GM12878 (cell line): ENCODE results near the gene MMP15. TPM values are rescaled to one million over a fixed set of nuclear protein-coding genes. Genes with fewer than 3 reads are reported as not detected.
A peak's percentile ranks its signal among the peaks of the same experiment; 100 is the strongest.

Source experiments
- CHD1 ChIP-seq: IDR thresholded peaks from 2 replicates; pipeline ENCODE4 v1.6.1; 2012; ENCODE audit warnings: low read depth, low read length, improper control_type of control experiment
- EGR1 ChIP-seq, 2 experiments: IDR thresholded peaks; 1 replicate in 1 of 2; 2 replicates in 1 of 2; pipeline ENCODE4 v1.6.1; 2011 to 2012; ENCODE audit warnings: low read depth in 2 of 2, low read length in 2 of 2, borderline replicate concordance in 1 of 2, mild to moderate bottlenecking in 1 of 2, moderate library complexity in 1 of 2
- EZH2 ChIP-seq: IDR thresholded peaks from 2 replicates; pipeline ENCODE4 v1.6.1; 2012; ENCODE audit warnings: low read depth, mild to moderate bottlenecking, control low read depth, inconsistent platforms, low read length, borderline replicate concordance; ENCODE audit not compliant: control insufficient read depth
- JUNB ChIP-seq: IDR thresholded peaks from 2 replicates; pipeline ENCODE4 v1.6.1; 2016; ENCODE audit warnings: antibody characterized with exemption, mild to moderate bottlenecking
- LARP7 ChIP-seq: fragments of 450-650 bp; IDR thresholded peaks from 2 replicates; pipeline ENCODE4 v1.6.1; 2017; ENCODE audit warnings: mild to moderate bottlenecking
- MXI1 ChIP-seq: fragments of 150-350 bp; IDR thresholded peaks from 2 replicates; pipeline ENCODE4 v1.6.1; 2011; ENCODE audit warnings: low read depth, mild to moderate bottlenecking, inconsistent platforms, low read length, improper control_type of control experiment
- MYB ChIP-seq: fragments of 150-350 bp; IDR thresholded peaks from 2 replicates; pipeline ENCODE4 v1.6.1; 2014; ENCODE audit warnings: mild to moderate bottlenecking, low read depth, low read length, borderline replicate concordance
- NR2C1 ChIP-seq: fragments of 450-650 bp; IDR thresholded peaks from 2 replicates; pipeline ENCODE4 v1.6.1; 2017; ENCODE audit warnings: antibody characterized with exemption, mild to moderate bottlenecking, moderate library complexity
- NR2C2 ChIP-seq: IDR thresholded peaks from 2 replicates; pipeline ENCODE4 v1.6.1; 2011; ENCODE audit warnings: borderline replicate concordance, low read depth; ENCODE audit not compliant: control insufficient read depth, insufficient read length
- PAX5 ChIP-seq: IDR thresholded peaks from 2 replicates; pipeline ENCODE4 v1.6.1; 2011; ENCODE audit warnings: low read depth, low read length, borderline replicate concordance
- PAX8 ChIP-seq: fragments of 450-650 bp; IDR thresholded peaks from 2 replicates; pipeline ENCODE4 v1.6.1; 2017; ENCODE audit warnings: mild to moderate bottlenecking, moderate library complexity
- POLR2A ChIP-seq: IDR thresholded peaks from 2 replicates; pipeline ENCODE4 v1.6.1; 2011; ENCODE audit warnings: low read depth, mild to moderate bottlenecking, low read length
- POLR2AphosphoS5 ChIP-seq: IDR thresholded peaks from 2 replicates; pipeline ENCODE4 v1.6.1; 2011; ENCODE audit warnings: mild to moderate bottlenecking, low read length, inconsistent platforms
- RELA ChIP-seq: fragments of 450-650 bp; IDR thresholded peaks from 2 replicates; pipeline ENCODE4 v1.8.0; 2014; ENCODE audit warnings: borderline replicate concordance; ENCODE audit not compliant: partially characterized antibody
- RFX5 ChIP-seq: IDR thresholded peaks from 2 replicates; pipeline ENCODE4 v1.6.1; 2011; ENCODE audit warnings: low read depth, low read length, improper control_type of control experiment
- RUNX3 ChIP-seq: IDR thresholded peaks from 2 replicates; pipeline ENCODE4 v1.6.1; 2012; ENCODE audit warnings: low read length, inconsistent platforms
- SIN3A ChIP-seq: IDR thresholded peaks from 2 replicates; pipeline ENCODE4 v1.6.1; 2012; ENCODE audit warnings: low read depth, low read length, improper control_type of control experiment
- STAT3 ChIP-seq: IDR thresholded peaks from 2 replicates; pipeline ENCODE4 v1.6.1; 2011; ENCODE audit warnings: low read depth, low read length, improper control_type of control experiment
- TARDBP ChIP-seq: IDR thresholded peaks from 2 replicates; pipeline ENCODE4 v1.6.1; 2016; ENCODE audit warnings: borderline replicate concordance
- YY1 ChIP-seq: IDR thresholded peaks from 2 replicates; pipeline ENCODE4 v1.6.1; 2011; ENCODE audit warnings: low read depth, mild to moderate bottlenecking, low read length
- ZZZ3 ChIP-seq: IDR thresholded peaks from 2 replicates; pipeline ENCODE4 v1.6.1; 2011; ENCODE audit warnings: low read depth; ENCODE audit not compliant: control insufficient read depth, insufficient read length
- polyA plus RNA-seq, 11 experiments: library from polyadenylated mRNA; depleted of rRNA in 4 of 11; unstranded in 6 of 11; stranded (reverse) in 5 of 11; fragments of >200 nt; fragmentation: Nextera tagmentation in 4 of 11; fragmentation: Illumina TruSeq in 1 of 11; extraction: Ambion mirVana in 4 of 11; extraction: Trizol in 1 of 11; gene quantifications; 1 replicate in 1 of 11; 2 replicates in 10 of 11; pipeline versions ENCODE4 v1.2.1 to v1.2.3, GENCODE V29; 2011 to 2016; ENCODE audit warnings: inconsistent platforms in 2 of 11, missing spikeins in 2 of 11, low read depth in 1 of 11
- total RNA-seq, 4 experiments: library from RNA; depleted of rRNA in 3 of 4; stranded (reverse); fragments of >200 nt in 3 of 4; fragmentation: Illumina TruSeq in 1 of 4; extraction: Trizol in 1 of 4; gene quantifications; 2 replicates each; pipeline versions ENCODE4 v1.2.1 to v1.2.3, GENCODE V29; 2013 to 2021
- TF ChIP-seq, protein P1 (sequence below): IDR thresholded peaks from 2 replicates; pipeline ENCODE4 v1.6.1; 2011; ENCODE audit warnings: low read depth, mild to moderate bottlenecking, low read length, moderate library complexity, borderline replicate concordance; ENCODE audit errors: extremely low read depth
- TF ChIP-seq, protein P2 (sequence below): IDR thresholded peaks from 2 replicates; pipeline ENCODE4 v1.6.1; 2011; ENCODE audit warnings: mild to moderate bottlenecking, low read depth, low read length, moderate library complexity; ENCODE audit not compliant: insufficient replicate concordance
- TF ChIP-seq, protein P3 (sequence below): fragments of 450-650 bp; formaldehyde crosslinking; IDR thresholded peaks from 2 replicates; pipeline ENCODE4 v1.5.0; 2022; ENCODE audit warnings: mild to moderate bottlenecking, missing genetic modification characterization
- TF ChIP-seq, protein P4 (sequence below): fragments of 450-650 bp; conservative IDR thresholded peaks from 2 replicates; pipeline ENCODE4 v1.6.1; 2017; ENCODE audit warnings: mild to moderate bottlenecking, moderate library complexity

MMP15 gene
- total and polyA plus RNA-seq, 10 of the 15 experiments (the other 5 are each of a cell fraction or from before 2014, with no cell fraction given), result 0.08 to 0.56 (median 0.10) TPM; not detected in 7

DNA sequence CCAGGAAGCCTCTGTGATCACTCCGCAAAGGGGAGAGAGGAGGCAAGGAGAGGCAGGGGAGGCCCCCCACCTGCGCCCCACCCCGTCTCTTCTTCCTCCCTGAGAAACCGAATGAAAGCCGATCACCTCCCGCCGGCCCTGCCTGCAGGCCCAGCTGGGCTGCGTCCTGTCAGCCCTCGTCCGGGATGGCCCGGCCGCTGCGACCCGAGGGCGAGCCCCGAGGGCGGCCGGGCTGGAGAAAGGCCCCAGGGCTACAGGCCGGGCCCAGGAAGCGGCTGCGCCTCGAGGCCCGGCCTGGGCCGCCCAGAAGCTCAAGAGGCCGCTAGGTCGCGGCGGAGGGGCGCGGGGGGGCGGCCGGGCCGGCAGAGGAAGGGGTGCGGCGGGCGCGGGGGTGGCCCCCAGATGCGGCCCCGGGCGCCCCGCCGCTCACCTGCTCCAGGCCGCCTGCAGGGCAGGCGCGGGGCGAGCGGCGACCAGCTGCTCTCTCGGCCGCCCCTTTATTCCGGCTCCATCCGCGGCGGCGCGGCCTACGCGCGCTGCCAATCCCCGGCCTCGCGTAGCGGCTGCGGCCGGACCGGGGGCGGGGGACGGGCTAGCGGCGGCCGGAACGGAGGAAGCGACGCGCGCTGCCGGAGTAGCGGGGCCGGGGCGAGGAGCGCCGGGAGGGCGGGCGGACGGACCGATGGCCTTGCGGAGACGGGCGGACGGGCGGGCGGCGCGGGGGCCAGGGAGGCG is 25.4 kb upstream of the MMP15 start, which contains the start of gene ZNF319 (continued):
- TF ChIP-seq ZZZ3 (no peak), CHD1 (0 out of 2 replicates have a peak, but pooled peaks have one; percentile 38), RELA (no peak), SIN3A (no peak), POLR2A (peak; percentile 16; the same call in 1 of the 2 replicates), YY1 (peak; percentile 65), JUNB (no peak), NR2C1 (no peak; the same call in 1 of the 2 replicates), LARP7 (peak; percentile 87), NR2C2 (no peak), PAX5 (no peak), PAX8 (no peak), EZH2 (no peak), TARDBP (no peak), EGR1 (IDR thresholded peaks at IDR 0.05; ENCODE audit: borderline replicate concordance in 1 of 2, low read depth in 2 of 2, low read length in 2 of 2) (peak in 1 of 2 experiments; percentile 10; a peak in 1 of 3 replicates), STAT3 (no peak), POLR2AphosphoS5 (no peak), MXI1 (no peak), RFX5 (no peak), MYB (no peak), RUNX3 (no peak)
- TF ChIP-seq, protein P1, sequence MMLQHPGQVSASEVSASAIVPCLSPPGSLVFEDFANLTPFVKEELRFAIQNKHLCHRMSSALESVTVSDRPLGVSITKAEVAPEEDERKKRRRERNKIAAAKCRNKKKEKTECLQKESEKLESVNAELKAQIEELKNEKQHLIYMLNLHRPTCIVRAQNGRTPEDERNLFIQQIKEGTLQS, result no peak
- TF ChIP-seq, protein P2, sequence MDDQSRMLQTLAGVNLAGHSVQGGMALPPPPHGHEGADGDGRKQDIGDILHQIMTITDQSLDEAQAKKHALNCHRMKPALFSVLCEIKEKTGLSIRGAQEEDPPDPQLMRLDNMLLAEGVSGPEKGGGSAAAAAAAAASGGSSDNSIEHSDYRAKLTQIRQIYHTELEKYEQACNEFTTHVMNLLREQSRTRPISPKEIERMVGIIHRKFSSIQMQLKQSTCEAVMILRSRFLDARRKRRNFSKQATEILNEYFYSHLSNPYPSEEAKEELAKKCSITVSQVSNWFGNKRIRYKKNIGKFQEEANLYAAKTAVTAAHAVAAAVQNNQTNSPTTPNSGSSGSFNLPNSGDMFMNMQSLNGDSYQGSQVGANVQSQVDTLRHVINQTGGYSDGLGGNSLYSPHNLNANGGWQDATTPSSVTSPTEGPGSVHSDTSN, result no peak
- TF ChIP-seq, protein P3, sequence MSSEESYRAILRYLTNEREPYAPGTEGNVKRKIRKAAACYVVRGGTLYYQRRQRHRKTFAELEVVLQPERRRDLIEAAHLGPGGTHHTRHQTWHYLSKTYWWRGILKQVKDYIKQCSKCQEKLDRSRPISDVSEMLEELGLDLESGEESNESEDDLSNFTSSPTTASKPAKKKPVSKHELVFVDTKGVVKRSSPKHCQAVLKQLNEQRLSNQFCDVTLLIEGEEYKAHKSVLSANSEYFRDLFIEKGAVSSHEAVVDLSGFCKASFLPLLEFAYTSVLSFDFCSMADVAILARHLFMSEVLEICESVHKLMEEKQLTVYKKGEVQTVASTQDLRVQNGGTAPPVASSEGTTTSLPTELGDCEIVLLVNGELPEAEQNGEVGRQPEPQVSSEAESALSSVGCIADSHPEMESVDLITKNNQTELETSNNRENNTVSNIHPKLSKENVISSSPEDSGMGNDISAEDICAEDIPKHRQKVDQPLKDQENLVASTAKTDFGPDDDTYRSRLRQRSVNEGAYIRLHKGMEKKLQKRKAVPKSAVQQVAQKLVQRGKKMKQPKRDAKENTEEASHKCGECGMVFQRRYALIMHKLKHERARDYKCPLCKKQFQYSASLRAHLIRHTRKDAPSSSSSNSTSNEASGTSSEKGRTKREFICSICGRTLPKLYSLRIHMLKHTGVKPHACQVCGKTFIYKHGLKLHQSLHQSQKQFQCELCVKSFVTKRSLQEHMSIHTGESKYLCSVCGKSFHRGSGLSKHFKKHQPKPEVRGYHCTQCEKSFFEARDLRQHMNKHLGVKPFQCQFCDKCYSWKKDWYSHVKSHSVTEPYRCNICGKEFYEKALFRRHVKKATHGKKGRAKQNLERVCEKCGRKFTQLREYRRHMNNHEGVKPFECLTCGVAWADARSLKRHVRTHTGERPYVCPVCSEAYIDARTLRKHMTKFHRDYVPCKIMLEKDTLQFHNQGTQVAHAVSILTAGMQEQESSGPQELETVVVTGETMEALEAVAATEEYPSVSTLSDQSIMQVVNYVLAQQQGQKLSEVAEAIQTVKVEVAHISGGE (CRISPR knock-in tag), result no peak
- TF ChIP-seq, protein P4, sequence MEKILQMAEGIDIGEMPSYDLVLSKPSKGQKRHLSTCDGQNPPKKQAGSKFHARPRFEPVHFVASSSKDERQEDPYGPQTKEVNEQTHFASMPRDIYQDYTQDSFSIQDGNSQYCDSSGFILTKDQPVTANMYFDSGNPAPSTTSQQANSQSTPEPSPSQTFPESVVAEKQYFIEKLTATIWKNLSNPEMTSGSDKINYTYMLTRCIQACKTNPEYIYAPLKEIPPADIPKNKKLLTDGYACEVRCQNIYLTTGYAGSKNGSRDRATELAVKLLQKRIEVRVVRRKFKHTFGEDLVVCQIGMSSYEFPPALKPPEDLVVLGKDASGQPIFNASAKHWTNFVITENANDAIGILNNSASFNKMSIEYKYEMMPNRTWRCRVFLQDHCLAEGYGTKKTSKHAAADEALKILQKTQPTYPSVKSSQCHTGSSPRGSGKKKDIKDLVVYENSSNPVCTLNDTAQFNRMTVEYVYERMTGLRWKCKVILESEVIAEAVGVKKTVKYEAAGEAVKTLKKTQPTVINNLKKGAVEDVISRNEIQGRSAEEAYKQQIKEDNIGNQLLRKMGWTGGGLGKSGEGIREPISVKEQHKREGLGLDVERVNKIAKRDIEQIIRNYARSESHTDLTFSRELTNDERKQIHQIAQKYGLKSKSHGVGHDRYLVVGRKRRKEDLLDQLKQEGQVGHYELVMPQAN, result peak; percentile 76
